Liver (tissue), 3 donors: Measurements from ENCODE around the gene PTPN4.

Source experiments
- EGR1 ChIP-seq, 2 donors: IDR thresholded peaks; 2 replicates each; pipeline ENCODE4 v1.6.1; 2016 to 2018; ENCODE audit warnings: antibody characterized with exemption in 2 of 2, low read depth in 2 of 2
- HNF4A ChIP-seq, 2 donors: conservative IDR thresholded peaks; 2 replicates each; pipeline ENCODE4 v1.6.1; 2016; ENCODE audit warnings: antibody characterized with exemption in 2 of 2, mild to moderate bottlenecking in 2 of 2
- JUND ChIP-seq, 2 donors: IDR thresholded peaks; 2 replicates each; pipeline ENCODE4 v1.6.1; 2016; ENCODE audit warnings: antibody characterized with exemption in 2 of 2
- NR2F2 ChIP-seq: IDR thresholded peaks from 2 replicates; pipeline ENCODE4 v1.6.1; 2016; ENCODE audit warnings: antibody characterized with exemption
- RAD21 ChIP-seq, 2 donors: IDR thresholded peaks; 2 replicates each; pipeline ENCODE4 v1.6.1; 2016; ENCODE audit warnings: antibody characterized with exemption in 2 of 2, mild to moderate bottlenecking in 2 of 2
- REST ChIP-seq: IDR thresholded peaks from 2 replicates; pipeline ENCODE4 v1.6.1; 2016; ENCODE audit warnings: antibody characterized with exemption, mild to moderate bottlenecking
- SP1 ChIP-seq: IDR thresholded peaks from 2 replicates; pipeline ENCODE4 v1.6.1; 2018; ENCODE audit warnings: antibody characterized with exemption, mild to moderate bottlenecking
- TAF1 ChIP-seq: conservative IDR thresholded peaks from 2 replicates; pipeline ENCODE4 v1.6.1; 2016; ENCODE audit warnings: antibody characterized with exemption, mild to moderate bottlenecking
- YY1 ChIP-seq: IDR thresholded peaks from 2 replicates; pipeline ENCODE4 v1.6.1; 2016; ENCODE audit warnings: antibody characterized with exemption, mild to moderate bottlenecking
- TF ChIP-seq, protein P1 (sequence below): fragments of 150-350 bp; IDR thresholded peaks from 2 replicates; pipeline ENCODE4 v1.5.1; 2017; ENCODE audit warnings: improper control_type of control experiment, low read depth, low read length; ENCODE audit not compliant: missing input control
- TF ChIP-seq, protein P2 (sequence below): IDR thresholded peaks from 2 replicates; pipeline ENCODE4 v1.6.1; 2016; ENCODE audit warnings: antibody characterized with exemption
- TF ChIP-seq, protein P3 (sequence below): IDR thresholded peaks from 2 replicates; pipeline ENCODE4 v1.6.1; 2016; ENCODE audit warnings: antibody characterized with exemption
- donor health status: healthy.
- donor health status: healthy.

DNA sequence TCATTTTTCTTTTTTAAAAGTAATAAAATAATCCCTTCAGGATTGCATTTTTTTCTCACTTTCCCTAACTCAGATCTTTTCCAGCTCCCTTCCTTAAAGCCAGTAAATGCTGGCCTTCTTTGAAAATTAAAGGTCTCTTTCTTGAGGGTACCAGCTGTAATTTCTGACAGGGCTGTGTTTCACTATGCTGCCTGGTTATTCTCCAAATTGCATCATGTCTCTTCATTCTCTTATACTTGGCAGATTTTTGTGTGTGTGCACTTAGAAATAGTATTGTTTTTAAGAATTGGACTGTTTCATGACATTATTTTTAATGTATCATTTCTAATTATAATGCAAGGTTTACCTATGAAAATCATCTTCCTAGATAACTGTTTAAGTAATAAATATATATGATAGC lies 181.1 kb downstream of the PTPN4 start:
- TF ChIP-seq, protein P1, sequence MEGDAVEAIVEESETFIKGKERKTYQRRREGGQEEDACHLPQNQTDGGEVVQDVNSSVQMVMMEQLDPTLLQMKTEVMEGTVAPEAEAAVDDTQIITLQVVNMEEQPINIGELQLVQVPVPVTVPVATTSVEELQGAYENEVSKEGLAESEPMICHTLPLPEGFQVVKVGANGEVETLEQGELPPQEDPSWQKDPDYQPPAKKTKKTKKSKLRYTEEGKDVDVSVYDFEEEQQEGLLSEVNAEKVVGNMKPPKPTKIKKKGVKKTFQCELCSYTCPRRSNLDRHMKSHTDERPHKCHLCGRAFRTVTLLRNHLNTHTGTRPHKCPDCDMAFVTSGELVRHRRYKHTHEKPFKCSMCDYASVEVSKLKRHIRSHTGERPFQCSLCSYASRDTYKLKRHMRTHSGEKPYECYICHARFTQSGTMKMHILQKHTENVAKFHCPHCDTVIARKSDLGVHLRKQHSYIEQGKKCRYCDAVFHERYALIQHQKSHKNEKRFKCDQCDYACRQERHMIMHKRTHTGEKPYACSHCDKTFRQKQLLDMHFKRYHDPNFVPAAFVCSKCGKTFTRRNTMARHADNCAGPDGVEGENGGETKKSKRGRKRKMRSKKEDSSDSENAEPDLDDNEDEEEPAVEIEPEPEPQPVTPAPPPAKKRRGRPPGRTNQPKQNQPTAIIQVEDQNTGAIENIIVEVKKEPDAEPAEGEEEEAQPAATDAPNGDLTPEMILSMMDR = no peak
- TF ChIP-seq, protein P2, sequence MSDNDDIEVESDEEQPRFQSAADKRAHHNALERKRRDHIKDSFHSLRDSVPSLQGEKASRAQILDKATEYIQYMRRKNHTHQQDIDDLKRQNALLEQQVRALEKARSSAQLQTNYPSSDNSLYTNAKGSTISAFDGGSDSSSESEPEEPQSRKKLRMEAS = no peak
- TF ChIP-seq RAD21 (IDR thresholded peaks at IDR 0.05) (no peak), YY1 (no peak), TAF1 (no peak), REST (no peak), SP1 (no peak), JUND (IDR thresholded peaks at IDR 0.05) (no peak), EGR1 (IDR thresholded peaks at IDR 0.05; ENCODE audit: low read depth in 2 of 2) (no peak), NR2F2 (no peak), HNF4A (conservative IDR thresholded peaks at IDR 0.05) (no peak)
- TF ChIP-seq, protein P3, sequence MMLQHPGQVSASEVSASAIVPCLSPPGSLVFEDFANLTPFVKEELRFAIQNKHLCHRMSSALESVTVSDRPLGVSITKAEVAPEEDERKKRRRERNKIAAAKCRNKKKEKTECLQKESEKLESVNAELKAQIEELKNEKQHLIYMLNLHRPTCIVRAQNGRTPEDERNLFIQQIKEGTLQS = no peak
